Skin of body (tissue), 2 donors: ENCODE data around the gene GGA1. TPM values are rescaled to one million over a fixed set of nuclear protein-coding genes. Genes with fewer than 3 reads are reported as not detected.

Experiments used
- DNase-seq: peaks from one replicate; lab custom pipeline; 2025; lab: John Stamatoyannopoulos, UW
- total RNA-seq: library from RNA; depleted of rRNA; stranded (reverse); fragments of >200 nt; gene quantifications from one replicate; pipeline ENCODE4 v1.2.3, GENCODE V29; 2014

GGA1 gene
- total RNA-seq, 1 donor from 2014 or later, result 29.9 TPM

DNA sequence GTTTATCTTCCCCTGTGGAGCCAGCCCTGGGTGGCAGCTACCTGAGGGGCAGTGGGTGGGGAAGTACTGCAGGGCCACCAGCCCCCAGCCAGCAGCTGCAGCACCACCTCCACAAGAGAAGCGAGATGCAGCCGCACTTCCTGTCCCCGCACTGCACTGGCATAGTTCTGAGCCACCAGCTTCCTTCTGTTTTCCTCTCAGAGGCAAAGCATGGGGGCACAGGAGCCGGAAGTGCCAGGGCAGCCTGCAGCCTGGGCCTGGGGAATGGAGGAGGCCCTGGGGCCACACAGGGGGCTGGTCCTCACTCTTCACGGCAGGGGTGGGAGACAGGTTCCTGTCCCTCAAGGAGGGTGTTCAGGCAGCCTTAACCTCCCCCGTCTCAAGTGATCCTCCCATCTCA, 18.9 kb downstream of the GGA1 start:
- DNase-seq, result no peak

DNA sequence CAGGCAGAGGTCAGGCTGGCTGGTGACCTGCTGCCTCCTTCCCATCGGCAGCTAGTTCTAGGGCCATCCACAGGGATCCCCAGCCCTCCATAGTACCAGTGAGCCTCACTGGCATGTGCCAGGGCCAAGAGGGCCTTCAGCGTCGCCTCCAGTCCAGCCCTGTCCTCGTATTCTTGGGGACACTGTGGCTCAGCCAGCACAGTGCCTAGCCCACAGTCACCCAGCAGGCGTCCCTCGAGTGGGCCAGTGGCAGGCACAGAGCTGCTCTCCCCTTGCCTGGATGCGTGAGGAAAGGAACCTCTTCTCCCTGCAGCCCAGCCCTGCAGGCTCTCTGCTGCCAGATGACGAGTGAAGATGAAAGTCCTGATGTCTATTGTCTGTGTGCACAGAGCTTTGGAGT, 20.2 kb downstream of the GGA1 start:
- DNase-seq, result no peak

DNA sequence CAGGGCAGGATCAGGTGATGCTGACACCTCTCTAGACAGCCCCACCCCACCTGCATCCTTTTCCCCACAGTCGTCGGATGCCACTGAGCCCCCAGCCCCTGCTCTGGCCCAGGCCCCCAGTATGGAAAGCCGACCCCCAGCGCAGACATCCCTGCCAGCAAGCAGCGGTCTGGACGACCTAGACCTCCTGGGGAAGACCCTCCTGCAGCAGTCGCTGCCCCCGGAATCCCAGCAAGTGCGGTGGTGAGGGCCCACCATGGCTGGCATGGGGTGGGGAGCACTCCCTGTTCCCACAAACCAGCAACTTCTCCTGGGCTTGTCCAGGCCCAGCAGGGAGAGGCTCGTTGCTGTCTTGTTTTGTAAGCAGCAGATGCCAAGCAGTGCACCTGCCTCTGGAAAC, 21.3 kb downstream of the GGA1 start:
- no peak for DNase-seq

DNA sequence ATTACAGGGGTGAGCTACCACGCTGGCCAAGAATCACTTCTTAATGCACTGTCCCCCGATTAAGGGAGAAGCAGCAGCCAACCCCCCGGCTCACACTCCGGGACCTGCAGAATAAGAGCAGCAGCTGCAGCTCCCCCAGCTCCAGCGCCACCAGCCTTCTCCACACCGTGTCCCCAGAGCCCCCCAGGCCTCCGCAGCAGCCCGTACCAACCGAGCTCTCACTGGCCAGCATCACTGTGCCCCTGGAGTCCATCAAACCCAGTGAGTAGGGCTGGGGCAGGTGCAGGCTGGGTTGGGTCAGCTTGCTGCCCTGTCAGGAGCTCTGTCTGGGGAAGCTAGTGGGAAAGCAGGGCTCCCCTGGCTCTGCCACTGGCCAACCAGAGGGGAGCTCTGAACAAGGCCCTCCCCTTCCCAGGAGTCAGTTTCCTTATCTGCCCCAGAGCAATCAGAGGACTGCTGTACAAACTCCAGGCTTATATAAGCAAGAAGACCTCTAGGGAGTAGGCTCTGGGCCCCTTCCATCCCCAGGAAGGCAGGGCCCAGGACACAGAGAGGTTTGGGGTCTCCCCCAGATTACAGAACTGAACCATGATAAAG, 22.3 kb downstream of the GGA1 start:
- DNase-seq, result no peak

DNA sequence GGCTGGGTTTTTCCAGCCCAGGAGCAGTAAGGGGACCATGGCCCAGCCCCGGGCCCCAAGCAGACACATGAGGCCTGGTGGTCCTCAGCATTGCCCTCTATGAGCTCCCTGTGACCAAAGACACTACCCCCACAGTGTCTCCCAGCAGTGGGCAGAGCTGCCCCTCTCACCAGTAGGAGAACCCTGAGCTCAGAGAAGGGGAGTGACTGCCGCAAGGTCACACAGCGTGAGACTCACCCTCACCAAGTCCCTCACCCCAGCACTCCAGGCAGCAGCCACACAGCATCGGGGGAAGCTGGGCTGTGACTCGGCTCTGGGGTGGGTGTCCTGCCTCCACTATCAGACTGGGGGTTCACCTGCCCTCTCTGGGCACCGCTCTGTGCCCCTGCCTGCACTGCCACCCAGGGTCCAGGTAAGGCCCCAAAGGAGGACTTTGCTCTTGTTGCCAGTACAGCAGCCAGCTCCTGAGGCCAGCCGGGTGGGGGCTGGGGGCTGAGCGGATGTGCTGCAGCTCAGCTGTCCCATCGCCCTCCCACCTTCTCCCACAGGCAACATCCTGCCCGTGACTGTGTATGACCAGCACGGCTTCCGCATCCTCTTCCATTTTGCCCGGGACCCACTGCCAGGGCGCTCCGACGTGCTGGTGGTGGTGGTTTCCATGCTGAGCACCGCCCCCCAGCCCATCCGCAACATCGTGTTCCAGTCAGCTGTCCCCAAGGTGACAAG, 23.0 kb downstream of the GGA1 start:
- no peak for DNase-seq

DNA sequence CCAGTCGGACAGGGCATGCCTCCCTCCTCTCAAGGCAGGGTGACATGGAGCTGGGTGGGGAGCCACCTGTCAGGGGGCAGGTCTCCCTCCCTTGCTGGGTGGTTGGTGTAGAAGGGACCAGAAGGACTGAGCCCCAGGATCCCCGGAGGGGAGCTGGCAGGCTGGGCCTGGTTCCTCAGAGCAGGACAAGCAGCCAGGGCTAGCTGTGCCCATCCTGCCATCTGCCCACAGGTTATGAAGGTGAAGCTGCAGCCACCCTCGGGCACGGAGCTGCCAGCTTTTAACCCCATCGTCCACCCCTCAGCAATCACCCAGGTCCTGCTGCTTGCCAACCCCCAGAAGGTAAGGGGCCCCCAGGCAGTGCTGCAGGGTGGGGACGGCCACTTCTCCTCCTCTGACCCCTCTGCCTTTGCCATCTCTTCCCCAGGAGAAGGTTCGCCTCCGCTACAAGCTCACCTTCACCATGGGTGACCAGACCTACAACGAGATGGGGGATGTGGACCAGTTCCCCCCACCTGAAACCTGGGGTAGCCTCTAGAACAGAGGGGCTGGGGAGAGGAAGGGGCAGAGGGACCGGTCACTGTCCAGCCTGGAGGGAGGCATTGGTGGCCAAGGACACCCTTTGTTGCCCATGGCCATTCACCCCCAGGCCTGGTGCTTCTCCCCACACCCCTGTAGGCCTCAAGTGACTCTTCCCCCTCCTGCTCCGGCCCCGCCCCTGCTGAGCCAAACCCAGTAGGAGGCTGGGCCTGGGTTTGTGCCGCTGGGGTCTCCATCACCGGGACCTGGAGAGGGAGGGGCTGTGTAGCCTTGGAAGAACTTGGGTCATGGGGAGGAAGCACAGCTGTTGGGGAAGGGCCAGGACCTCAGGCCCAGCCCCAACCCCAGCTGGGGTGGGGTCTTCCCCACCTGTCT, 23.8 kb downstream of the GGA1 start:
- DNase-seq, result no peak

DNA sequence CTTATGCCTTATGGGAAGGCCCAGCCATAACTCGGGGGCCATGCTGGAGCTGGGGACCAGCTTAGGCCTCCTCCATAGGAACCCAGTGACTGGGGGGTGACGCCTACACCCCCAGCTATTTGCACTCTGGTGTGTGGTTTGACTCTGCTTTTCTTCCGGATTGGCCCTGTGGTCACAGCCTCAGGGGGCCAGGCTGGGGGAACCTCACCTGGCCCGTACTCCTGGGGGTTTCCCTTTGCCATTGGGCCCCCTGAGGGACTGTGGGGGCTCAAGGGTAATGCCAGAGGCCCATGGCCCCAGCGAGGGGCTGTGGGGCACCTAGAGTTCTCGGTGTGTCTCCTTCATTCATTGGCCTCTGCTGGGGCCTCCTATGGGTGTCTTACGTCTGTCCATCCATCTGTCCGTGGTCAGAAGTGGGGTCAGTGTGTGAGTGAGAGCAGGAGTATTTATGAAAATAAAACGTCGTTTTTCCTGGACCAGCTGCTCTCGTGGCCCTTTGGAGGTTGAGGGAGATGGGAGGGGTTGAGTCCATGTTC, 24.5 kb downstream of the GGA1 start:
- DNase-seq, result no peak

DNA sequence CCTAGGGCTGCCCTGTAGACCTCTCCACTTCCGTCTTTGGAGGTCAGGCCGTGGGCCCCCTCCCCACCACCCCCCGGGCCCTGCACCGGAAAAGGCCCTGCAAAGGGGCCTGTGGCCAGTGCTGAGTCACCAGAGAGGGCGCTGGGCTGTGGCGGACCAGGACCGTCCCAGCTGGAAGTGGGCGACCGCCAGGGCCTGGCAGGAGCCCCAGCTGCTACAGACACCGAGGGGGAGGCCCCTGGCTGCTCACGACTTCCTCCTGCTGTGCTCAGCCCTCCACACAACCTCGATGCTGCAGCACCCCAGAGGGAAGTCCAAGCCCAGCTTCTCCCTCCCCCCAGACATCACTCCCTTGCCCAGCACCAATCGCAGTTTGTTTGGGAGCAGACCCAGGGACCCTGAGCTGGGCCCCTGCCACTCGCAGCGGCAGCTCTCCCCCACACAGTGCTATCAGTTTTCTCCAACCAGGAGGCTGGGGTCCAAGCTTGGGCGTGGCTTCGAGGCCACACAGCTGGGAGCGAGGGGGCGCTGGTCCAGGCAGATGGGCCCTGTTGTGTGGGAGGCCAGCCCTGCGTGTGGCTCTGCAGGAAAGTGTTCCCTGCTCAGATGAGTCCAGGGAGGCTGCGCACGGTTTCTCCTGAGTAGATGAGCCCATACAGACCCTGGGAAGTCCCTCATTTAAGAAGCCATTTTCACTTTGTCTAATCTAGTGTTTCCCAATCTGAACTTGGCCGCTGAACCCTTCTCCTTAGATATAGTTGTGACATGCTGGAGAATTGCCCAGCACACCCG, 25.2 kb downstream of the GGA1 start:
- DNase-seq, result peak; percentile 95

DNA sequence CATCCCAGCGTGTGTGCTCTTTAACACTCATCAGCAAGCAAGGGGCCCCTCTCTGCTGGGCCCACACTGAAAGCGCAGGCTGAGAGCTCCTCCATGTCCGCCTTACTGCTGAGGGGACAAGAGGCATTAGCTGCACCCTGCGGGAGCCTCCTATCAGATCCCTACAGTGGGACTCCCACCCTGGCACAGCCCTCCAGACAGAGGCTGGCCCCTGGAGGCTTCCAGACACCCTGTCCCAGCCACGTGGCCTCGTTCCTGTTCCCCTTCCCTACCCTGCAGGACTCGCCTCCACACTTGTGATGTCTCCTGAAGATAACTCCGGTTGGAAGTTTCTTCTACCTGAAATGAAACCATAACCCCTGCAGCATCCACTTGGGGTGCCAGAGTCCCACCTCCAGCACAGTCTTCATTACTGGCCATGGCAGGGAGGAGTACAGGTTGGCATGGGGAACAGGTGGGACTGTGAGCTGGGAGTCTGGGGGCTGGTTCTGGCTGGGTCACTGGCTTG, 25.8 kb downstream of the GGA1 start:
- no peak for DNase-seq

DNA sequence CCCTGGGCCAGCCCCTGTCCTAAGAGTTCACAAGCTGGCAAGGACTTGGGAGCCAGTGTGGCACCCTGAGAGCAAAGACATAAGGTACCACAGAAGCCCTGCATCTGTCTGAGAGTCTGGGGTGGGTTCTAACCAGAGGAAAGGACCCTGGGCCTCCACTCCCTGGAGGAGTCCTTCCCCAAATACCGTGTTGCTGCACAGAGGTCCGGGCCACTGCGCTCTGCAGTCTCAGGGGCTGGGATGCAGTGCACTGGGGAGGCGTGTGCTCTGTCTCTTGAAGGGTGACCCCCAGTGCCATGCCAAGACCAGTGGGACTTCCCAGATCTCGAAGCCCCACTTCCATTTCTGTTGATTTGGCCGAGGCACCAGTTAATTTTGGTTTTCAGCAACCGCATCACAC, 26.5 kb downstream of the GGA1 start:
- DNase-seq, result no peak

DNA sequence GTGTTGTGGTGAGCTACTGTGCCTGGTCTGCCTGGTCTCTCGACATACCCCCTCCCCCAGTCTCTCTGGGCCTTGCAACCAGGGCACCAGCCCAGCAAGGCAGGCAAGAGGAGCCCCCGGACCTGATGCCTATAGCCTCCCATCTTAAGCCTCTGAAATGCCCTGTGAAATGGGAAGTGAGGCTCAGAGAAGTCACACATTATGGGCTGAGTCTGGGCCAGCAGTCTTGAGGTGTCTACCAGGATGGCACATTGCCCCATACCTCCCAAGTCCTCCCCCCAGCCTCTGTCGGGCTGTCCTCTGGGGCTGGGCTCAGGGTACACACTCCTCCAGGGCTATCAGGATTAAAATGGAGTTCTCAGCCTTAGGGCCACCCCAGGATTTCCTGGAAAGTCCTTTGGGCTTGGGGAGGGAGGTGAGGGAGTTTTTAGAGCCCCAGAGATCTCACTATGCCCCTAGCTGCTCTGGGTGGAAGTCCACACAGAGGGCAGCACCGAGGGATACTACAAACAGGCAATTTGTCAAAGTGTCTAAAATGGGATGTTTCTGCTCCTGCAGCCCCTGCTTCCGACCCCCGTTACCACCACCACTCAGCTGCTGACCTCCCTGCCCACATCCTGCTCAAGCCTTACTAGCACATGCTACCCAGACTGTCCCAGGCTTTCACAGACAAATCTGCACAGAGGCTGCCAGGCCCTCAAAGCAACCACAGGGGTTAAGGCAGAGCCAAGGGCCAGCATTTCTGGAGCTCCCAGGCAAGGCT, 27.7 kb downstream of the GGA1 start:
- DNase-seq, result no peak

DNA sequence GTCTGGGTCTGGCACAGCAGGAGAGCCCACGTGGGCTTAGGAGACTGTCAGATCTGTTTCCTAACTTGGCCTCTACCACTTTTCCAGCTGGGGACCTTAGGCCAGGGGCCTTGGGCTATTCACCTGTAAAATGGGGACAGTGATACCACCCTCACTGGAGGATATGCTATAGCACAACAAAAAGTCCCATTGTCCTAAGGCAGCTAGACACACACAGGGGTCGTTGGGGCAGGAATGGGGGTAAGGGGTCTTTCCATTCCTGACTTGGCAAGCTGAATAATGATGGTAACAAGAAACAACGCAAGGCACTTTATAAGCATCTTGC, 28.3 kb downstream of the GGA1 start:
- DNase-seq, result no peak

DNA sequence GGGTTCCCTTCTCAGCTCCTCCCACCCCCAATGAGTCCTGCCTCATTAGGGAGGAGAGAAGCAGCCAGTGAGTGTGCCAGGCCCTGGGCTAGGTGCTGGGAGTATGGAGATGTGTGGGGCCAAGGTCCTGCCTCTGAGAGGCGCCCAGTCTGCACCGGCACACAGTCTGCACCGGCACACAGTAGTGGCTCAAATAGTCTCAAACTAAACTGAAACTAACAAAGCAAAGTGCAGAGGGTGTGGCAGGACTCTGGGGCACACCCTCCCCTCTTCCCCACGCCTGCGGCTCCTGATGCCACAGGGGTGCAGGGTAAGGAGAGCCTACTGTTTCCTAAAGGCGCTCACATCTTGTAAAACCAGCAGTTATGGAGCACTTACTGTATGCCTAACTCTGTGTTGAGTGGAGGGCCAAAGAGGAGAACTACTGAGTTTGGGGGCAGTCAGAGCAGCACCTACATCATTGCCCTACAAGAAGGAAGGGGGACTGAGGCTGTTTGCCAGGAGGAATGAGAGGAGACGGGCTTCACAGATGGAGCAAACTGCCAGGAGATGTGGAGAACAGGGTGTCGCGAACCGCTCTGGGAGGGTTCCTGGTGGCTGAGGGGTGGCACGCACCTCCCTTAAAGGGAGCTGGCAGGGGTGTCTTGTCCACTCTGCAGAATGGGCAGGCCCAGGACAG, 29.9 kb downstream of the GGA1 start:
- no peak for DNase-seq

DNA sequence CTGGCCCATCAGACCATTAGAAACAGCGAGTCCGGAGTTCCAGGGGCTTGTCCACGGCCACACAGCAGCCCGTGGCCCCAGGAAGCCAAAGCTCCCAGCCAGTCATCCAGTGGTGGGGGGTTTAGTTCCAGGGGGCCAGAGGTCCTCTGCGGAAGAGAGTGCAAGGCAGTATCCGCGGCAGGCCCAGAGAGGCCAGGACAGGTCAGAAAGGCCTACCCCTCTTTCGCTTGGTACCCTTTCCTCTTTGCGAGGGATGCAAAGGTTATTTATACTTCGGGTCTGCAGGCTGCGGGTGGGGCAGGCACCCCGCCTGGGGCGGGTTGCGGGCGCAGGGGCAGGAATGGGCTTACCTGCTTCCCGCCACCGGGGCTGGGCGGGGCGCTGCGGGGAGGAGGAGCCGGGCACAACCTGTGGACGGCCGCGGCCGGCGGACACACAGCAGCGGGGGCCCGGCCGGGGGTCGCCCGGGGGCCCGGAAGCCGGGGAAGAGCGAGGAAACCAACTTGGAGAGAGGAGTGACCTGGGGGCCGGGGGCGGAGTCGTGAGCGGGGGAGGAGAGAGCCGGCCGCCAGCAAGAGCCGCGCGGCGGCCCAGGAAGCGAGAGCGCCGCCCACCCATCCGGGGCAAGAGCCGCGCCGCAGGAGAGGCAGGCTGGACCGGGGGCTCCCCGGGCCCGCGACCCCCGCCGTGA, 30.6 kb downstream of the GGA1 start, which contains the start of gene SH3BP1:
SH3BP1 (plus strand) TSS at position 600 of the 691 bp plus-strand sequence. CDS start 119 bp downstream, outside the sequence.
- DNase-seq, result no peak

DNA sequence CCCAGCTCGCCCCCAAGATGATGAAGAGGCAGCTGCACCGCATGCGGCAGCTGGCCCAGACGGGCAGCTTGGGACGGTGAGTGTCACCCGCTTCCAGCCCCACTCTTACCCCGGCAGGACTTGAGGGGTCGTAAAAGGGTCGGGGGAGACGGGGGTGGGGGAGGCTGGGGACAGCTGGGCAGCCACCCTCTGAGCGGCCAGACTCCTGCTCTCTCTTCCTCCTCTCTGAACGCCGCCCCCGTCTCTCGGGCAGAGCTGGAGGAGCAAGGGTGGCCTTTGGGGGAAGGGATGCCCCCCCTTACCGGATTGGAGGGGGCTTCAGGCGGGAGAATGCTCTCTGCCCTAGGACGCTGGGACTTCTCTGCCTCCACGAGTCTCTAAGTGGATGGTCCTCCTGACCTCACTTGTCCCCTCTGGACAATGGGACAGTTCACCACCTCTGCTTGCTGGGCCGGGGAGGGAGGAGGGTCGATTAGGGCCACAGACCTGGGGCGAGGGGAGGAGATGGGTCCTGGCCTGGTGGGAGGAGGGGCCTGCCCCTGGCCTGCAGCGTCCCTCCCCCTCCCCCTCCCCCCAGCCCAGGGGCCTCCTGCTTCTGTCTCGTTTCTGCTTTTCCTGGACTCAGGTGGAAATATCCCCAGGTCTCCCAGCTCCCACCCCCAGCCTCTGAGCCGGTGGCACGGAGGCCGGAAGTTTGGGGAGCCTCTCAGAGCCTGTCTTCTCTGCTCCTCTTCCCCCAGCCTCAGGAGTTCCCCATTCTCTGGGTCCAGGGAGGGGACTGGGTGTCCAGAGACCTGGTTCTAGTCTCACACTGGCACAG, 31.3 kb downstream of the GGA1 start:
- DNase-seq, result no peak

DNA sequence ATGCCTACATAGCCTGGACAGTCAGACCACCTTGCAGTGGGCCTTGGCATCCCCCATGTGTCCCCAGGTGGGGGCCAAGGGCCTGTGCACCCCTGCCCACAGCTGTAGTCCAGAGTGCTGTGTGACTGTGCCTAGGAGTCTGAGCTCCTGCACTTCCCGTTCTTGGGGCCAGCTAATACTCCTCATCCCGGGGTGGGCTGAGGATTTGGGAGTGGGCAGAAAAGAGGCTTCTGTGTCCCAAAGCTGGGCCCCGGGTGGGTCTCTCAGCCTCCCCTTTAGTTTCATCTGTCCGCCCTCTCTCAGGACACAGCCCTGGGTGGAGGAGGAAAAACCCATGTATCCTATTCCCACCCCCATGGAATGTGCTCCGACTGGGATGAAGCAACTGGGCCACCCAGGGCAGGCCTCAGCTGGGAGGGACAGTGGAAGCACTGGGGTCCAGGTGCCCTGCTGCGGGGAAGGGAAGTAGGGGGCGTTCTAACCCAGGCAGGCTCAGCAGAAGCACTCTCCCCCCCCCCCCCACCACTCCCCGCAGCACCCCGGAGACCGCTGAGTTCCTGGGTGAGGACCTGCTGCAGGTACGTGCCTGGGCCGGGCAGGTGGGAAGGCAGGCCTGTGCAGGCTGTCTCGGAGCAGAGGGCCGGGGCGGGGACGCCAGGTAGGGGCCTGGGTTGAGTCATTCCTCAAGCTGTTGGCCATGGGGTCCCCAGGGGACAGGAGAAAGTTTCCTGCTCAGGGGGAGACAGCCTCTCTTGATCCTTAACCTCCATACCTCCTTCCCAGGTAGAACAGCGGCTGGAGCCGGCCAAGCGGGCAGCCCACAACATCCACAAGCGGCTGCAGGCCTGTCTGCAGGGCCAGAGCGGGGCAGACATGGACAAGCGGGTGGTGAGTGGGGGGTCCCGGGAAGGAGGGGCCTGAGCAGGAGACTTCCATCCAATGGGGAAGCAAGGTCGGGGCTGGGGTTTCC, 32.2 kb downstream of the GGA1 start:
- no peak for DNase-seq

DNA sequence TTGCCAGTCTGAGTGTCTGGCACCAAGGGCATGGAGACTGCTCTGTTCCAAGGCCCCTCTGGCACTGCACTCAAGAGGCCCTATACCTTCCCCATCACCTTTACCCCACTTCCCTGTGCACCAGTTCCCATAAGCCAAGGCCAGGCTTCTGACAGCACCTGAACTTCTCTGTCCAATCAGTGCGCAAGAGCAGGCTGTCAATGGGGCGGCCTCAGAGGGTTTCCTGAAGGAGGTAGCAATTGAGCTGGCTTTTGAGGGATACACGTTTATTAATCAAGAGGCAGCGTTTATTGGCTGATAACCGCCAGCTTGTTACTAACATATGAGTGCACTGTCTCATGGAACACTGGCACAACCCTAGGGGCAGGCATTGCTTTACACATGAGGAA, 32.9 kb downstream of the GGA1 start:
- DNase-seq, result no peak
